Activated CD4-positive, alpha-beta memory T cell treated with anti-CD3 and anti-CD28 coated beads for 36 hours (primary cell): ENCODE results near the gene FMNL1. TPM values are rescaled to one million over a fixed set of nuclear protein-coding genes. Genes with fewer than 3 reads are reported as not detected.

Experiments used
- CTCF ChIA-PET: fragments of 350-600 bp; sonication (Branson Sonifier 250); formaldehyde crosslinking; loops from one replicate; lab custom pipeline; 2021; ENCODE audit warnings: antibody characterized with exemption, inconsistent platforms; lab: Charles Lee
- POLR2A ChIA-PET: fragments of 350-600 bp; sonication (Branson Sonifier 250); formaldehyde crosslinking; loops from one replicate; lab custom pipeline; 2021; ENCODE audit warnings: antibody characterized with exemption; lab: Charles Lee
- DNase-seq: peaks from one replicate; pipeline ENCODE4 v3.0.0-alpha.2; 2020
- H3K27ac Mint-ChIP-seq: one replicate; pipeline ENCODE4 v1.8.0; 2021; ENCODE audit warnings: mixed read lengths
- H3K27me3 Mint-ChIP-seq: one replicate; pipeline ENCODE4 v1.8.0; 2021; ENCODE audit warnings: mixed read lengths
- H3K36me3 Mint-ChIP-seq: one replicate; pipeline ENCODE4 v1.8.0; 2021; ENCODE audit warnings: mixed read lengths
- H3K4me1 Mint-ChIP-seq: one replicate; pipeline ENCODE4 v1.8.0; 2021; ENCODE audit warnings: low read depth, mixed read lengths
- H3K4me3 Mint-ChIP-seq: one replicate; pipeline ENCODE4 v1.8.0; 2021; ENCODE audit warnings: mild to moderate bottlenecking, mixed read lengths
- H3K9me3 Mint-ChIP-seq: one replicate; pipeline ENCODE4 v1.8.0; 2021; ENCODE audit warnings: mixed read lengths
- intact Hi-C: fragments of 100-400 bp; cut with micrococcal nuclease; formaldehyde crosslinking; loops from one replicate; pipeline ENCODE4 v1.15.1; 2023
- total RNA-seq, 2 experiments: library from RNA; stranded (reverse); gene quantifications; one replicate each; pipeline ENCODE4 v1.2.3, GENCODE V29; 2021

The FMNL1 gene
- total RNA-seq, 2 experiments from 2014 or later, result 314 to 331 TPM

DNA sequence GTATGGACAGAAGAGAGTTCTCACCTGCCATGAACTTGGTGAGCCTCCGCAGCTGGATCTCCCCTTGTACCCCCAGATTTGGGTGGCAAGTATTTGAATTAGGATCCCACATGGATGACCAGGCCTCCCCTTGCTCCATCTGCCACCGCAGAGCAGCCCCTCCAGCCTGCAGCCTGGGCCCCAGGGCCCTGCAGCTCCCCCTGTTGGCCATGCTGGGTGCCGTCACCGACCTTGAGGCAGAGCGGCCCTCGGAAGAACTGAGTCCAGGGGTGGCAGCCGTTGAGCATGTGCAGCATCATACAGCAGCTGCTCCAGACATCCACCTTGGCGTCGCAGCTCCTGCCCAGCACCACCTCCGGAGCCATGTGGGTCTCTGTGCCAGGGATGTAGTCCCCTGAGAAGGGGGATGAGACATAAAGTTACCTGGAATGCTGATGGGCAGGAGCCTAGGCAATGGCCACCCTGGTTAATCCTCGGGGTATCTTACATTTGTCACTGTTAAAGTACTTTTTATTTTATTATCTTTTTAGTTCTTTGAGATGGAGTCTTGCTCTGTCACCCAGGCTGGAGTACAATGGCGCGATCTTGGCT is 49.2 kb downstream of the FMNL1 start:
- no peaks in the 10 kb centered on the region for H3K9me3 Mint-ChIP-seq
- no peak overlapping the region for H3K4me3 Mint-ChIP-seq
- DNase-seq, result peak; percentile 64
- H3K36me3 Mint-ChIP-seq, result peaks cover 65% of the 10 kb centered on the region
- peaks cover 16% of the 10 kb centered on the region for H3K4me1 Mint-ChIP-seq
- no peaks in the 10 kb centered on the region for H3K27me3 Mint-ChIP-seq
- H3K27ac Mint-ChIP-seq, result peak overlapping the region; percentile 8
- ChIA-PET POLR2A (interaction anchor here (0.6 kb wide), 1 partner anchor 12 kb away, joined by 3 read pairs; no protein-coding TSS in a partner anchor), CTCF (interaction anchor here (1.0 to 4.8 kb wide), 11 partner anchors 12 to 114 kb away, joined by 3 to 49 read pairs (median 4); partner anchors contain the start of gene MAP3K14)
- intact Hi-C loops, result loop anchor here (2.0 kb wide), 1 partner anchor 52 kb away; no protein-coding TSS in a partner anchor

DNA sequence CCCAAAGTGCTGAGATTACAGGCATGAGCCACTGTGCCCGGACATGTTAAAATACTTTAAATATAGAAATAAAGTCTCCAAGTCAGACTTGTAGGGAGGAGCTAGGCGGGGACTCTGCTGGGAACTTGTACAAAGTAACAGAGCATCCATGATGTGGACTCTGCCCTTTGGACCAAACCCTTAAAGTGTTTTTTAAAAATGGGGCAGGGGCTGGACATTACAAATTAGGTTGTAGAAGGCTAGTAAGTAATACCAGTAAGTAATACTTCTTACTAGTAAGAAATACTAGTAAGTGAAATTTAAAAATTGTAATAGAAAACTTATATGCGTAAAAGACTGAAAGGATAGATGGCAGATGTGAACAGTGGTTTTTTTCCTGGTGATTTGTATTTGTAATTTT is 49.9 kb downstream of the FMNL1 start:
- Mint-ChIP-seq H3K4me3 (no peak overlapping the region), H3K27ac (no peak overlapping the region), H3K27me3 (no peaks in the 10 kb centered on the region), H3K4me1 (peaks cover 16% of the 10 kb centered on the region), H3K9me3 (no peaks in the 10 kb centered on the region), H3K36me3 (peaks cover 61% of the 10 kb centered on the region)
- POLR2A ChIA-PET, result interaction anchor here (0.6 kb wide), 1 partner anchor 12 kb away, joined by 3 read pairs; no protein-coding TSS in a partner anchor
- DNase-seq, result no peak
- CTCF ChIA-PET, result interaction anchor here (0.7 to 4.8 kb wide), 11 partner anchors 11 to 913 kb away, joined by 3 to 49 read pairs (median 4); partner anchors contain the start of genes ACBD4 and MAP3K14
- intact Hi-C loops, result loop anchor here (2.0 kb wide), 1 partner anchor 53 kb away; no protein-coding TSS in a partner anchor

DNA sequence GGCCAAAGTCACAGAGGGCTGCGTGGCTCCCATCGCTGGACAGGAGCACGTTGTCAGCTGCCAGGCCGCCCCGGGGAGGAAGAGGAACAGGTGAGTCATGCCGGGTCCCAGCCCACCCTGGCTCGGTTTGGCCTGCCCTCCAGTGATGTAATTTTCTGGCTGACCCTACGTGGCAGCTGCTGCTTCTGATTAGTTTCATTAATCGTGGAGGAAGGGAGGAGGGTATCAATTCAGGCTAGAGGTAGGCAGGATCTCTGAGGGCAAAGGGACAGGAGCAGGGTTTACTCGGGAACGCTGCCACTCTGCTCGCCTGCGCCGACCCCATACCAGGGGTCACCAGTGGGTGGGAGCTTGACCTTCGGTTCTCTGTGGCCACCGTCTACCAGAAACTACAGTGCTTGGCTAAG is 51.9 kb downstream of the FMNL1 start:
- intact Hi-C loops, result no loop called here
- no peaks in the 10 kb centered on the region for H3K27me3 Mint-ChIP-seq
- DNase-seq, result no peak
- CTCF ChIA-PET, result interaction anchor here (1.0 to 6.7 kb wide), 3 partner anchors 55 to 139 kb away, joined by 3 to 249 read pairs (median 49); no protein-coding TSS in a partner anchor
- H3K9me3 Mint-ChIP-seq, result no peaks in the 10 kb centered on the region
- no peak overlapping the region for H3K4me3 Mint-ChIP-seq
- H3K27ac Mint-ChIP-seq, result peak overlapping the region; percentile 52
- POLR2A ChIA-PET, result no interaction called here
- H3K36me3 Mint-ChIP-seq, result peaks cover 47% of the 10 kb centered on the region
- peaks cover 26% of the 10 kb centered on the region for H3K4me1 Mint-ChIP-seq

DNA sequence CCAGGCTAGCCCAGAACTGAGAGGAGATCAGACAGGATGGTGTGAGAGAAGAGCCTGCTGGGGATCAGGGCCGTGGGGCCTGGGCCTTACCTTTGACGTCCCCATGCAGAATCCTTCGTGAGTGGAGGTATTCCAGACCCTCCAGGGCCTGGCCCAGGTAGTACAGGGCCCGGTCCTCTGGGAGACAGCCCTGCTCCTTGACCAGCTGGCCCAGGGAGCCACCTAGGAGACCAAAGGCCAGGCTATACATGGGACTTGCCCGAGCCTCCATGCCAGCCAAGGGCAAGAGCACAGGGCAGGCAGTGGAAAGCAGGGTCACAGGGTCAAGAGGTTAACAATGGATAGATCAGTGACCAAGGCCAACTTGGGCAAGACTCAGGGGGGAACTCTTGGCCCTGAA is 52.3 kb downstream of the FMNL1 start:
- Mint-ChIP-seq H3K27ac (peak overlapping the region; percentile 19), H3K4me1 (peaks cover 26% of the 10 kb centered on the region), H3K27me3 (no peaks in the 10 kb centered on the region), H3K9me3 (no peaks in the 10 kb centered on the region), H3K4me3 (no peak overlapping the region), H3K36me3 (peaks cover 46% of the 10 kb centered on the region)
- ChIA-PET POLR2A (no interaction called here), CTCF (interaction anchor here (0.6 to 6.7 kb wide), 5 partner anchors 11 to 139 kb away, joined by 3 to 249 read pairs (median 5); no protein-coding TSS in a partner anchor)
- no peak for DNase-seq
- intact Hi-C loops, result no loop called here

DNA sequence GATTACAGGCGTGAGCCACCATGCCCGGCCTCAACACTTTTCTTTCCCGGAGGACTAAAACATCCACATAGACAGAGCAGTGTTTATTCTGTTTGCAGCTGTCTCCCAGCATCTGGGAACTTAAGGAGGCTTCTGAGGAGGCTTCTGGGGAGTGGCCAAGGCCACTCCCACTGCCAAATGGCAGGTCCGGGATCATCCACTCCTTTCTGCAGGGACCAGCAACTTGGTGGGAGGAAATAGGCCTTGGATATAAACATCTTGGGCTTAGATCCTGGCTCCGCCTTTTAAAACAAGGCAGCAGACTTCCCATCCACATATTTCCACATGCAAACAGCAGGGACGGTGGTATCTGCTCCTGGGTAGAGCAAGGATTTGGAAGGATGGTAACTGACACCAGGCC is 54.3 kb downstream of the FMNL1 start:
- H3K4me3 Mint-ChIP-seq, result no peak overlapping the region
- no peaks in the 10 kb centered on the region for H3K27me3 Mint-ChIP-seq
- H3K4me1 Mint-ChIP-seq, result peaks cover 19% of the 10 kb centered on the region
- no peaks in the 10 kb centered on the region for H3K9me3 Mint-ChIP-seq
- H3K36me3 Mint-ChIP-seq, result peaks cover 31% of the 10 kb centered on the region
- no peak overlapping the region for H3K27ac Mint-ChIP-seq
- ChIA-PET POLR2A (no interaction called here), CTCF (interaction anchor here (0.8 to 6.7 kb wide), 13 partner anchors 11 to 116 kb away, joined by 3 to 249 read pairs (median 17); partner anchors contain the start of genes FMNL1 and MAP3K14)
- no peak for DNase-seq
- intact Hi-C loops, result loop anchor here (5.0 kb wide), 1 partner anchor 36 kb away; no protein-coding TSS in a partner anchor

DNA sequence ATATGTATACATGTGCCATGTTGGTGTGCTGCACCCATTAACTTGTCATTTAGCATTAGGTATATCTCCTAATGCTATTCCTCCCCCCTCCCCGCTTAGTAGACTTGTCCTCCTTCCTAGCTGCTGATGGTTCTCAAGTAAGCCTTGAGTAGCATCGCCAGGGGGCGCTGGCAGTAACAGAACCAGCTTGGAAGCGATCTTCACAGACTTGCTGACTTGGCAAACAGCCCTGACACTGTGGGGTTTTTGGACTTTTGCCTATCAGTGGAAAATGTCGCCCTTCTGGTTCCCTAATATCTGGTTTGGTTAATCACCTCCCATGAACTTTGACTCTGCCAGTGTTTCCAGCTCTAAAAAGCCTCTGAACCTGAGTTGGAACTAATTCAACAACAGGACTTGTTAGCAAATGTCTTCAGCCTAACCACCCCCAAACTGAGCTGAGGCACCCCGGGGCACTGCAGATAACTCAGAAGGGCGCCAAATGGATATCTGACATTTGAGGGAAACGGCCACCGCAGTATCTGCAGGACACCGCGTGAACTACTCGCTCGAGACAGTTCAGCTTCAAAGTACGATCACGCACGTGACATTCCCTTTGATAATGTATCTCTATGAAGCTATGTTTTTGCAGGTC is 55.6 kb downstream of the FMNL1 start:
- Mint-ChIP-seq H3K4me3 (no peak overlapping the region), H3K36me3 (peaks cover 24% of the 10 kb centered on the region), H3K4me1 (peaks cover 16% of the 10 kb centered on the region), H3K27ac (peak overlapping the region; percentile 74), H3K9me3 (no peaks in the 10 kb centered on the region), H3K27me3 (no peaks in the 10 kb centered on the region)
- POLR2A ChIA-PET, result interaction anchor here (0.7 to 1.8 kb wide), 9 partner anchors 23 to 108 kb away, joined by 3 to 9 read pairs (median 4); partner anchors contain the start of gene MAP3K14
- intact Hi-C loops, result loop anchor here (1.0 to 5.0 kb wide), 2 partner anchors 35 to 108 kb away; no protein-coding TSS in a partner anchor
- peak; percentile 93 for DNase-seq
- CTCF ChIA-PET, result interaction anchor here (0.6 to 6.7 kb wide), 49 partner anchors 10 to 319 kb away, joined by 3 to 249 read pairs (median 5); partner anchors contain the start of genes ACBD4, FMNL1, MAP3K14 and SPATA32

DNA sequence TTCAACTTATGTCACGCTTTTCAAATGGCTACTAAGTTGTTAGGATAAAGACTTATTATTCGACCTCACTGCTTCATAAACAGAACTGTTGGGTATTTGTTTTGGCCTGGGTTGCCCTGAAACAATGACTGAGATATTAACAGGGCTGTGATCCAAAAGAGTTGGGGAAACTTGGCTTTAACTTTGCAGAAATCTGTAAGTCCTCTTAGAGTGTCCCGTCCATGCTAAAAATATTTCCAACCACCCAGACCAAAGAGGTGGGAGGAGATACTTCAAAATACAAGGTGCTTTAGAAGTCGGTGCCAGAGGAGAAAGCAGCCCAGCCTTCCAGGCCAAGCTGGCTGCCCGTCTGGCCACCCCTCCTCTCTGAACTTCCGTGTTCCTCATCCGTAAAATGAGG is 56.3 kb downstream of the FMNL1 start:
- CTCF ChIA-PET, result interaction anchor here (0.7 to 6.7 kb wide), 32 partner anchors 10 to 885 kb away, joined by 3 to 249 read pairs (median 8); partner anchors contain the start of genes ACBD4, FMNL1 and MAP3K14
- H3K36me3 Mint-ChIP-seq, result peaks cover 25% of the 10 kb centered on the region
- no peaks in the 10 kb centered on the region for H3K9me3 Mint-ChIP-seq
- POLR2A ChIA-PET, result interaction anchor here (1.0 to 1.8 kb wide), 10 partner anchors 15 to 107 kb away, joined by 3 to 7 read pairs (median 4); partner anchors contain the start of gene MAP3K14
- no peaks in the 10 kb centered on the region for H3K27me3 Mint-ChIP-seq
- no peak for DNase-seq
- H3K4me3 Mint-ChIP-seq, result no peak overlapping the region
- peak overlapping the region; percentile 74 for H3K27ac Mint-ChIP-seq
- intact Hi-C loops, result loop anchor here (1.0 to 5.0 kb wide), 2 partner anchors 34 to 107 kb away; no protein-coding TSS in a partner anchor
- H3K4me1 Mint-ChIP-seq, result peaks cover 16% of the 10 kb centered on the region

DNA sequence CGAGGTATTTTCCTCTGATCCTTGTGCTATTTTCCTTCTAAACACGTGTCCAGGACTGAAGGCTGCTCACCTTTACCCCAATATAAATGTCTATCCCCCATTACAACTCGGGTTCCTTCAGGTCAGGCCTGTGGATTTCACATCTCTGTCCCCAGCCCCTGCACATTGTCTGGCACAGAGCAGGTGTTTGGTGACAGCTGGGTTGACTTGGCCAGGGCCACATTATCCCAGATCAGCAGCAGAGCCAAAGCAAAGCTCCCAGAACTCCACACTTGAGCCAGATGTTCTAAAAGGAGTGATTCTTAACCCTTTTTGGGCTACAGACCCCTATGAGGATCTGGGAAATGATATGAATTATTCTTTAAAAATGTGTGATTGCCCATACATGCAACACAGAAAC is 58.2 kb downstream of the FMNL1 start:
- Mint-ChIP-seq H3K4me1 (peaks cover 16% of the 10 kb centered on the region), H3K27me3 (no peaks in the 10 kb centered on the region), H3K4me3 (no peak overlapping the region), H3K36me3 (peaks cover 32% of the 10 kb centered on the region), H3K9me3 (no peaks in the 10 kb centered on the region), H3K27ac (no peak overlapping the region)
- intact Hi-C loops, result loop anchor here (5.0 kb wide), 1 partner anchor 32 kb away; no protein-coding TSS in a partner anchor
- no peak for DNase-seq
- POLR2A ChIA-PET, result no interaction called here
- CTCF ChIA-PET, result interaction anchor here (0.9 kb wide), 1 partner anchor 106 kb away, joined by 3 read pairs; no protein-coding TSS in a partner anchor

DNA sequence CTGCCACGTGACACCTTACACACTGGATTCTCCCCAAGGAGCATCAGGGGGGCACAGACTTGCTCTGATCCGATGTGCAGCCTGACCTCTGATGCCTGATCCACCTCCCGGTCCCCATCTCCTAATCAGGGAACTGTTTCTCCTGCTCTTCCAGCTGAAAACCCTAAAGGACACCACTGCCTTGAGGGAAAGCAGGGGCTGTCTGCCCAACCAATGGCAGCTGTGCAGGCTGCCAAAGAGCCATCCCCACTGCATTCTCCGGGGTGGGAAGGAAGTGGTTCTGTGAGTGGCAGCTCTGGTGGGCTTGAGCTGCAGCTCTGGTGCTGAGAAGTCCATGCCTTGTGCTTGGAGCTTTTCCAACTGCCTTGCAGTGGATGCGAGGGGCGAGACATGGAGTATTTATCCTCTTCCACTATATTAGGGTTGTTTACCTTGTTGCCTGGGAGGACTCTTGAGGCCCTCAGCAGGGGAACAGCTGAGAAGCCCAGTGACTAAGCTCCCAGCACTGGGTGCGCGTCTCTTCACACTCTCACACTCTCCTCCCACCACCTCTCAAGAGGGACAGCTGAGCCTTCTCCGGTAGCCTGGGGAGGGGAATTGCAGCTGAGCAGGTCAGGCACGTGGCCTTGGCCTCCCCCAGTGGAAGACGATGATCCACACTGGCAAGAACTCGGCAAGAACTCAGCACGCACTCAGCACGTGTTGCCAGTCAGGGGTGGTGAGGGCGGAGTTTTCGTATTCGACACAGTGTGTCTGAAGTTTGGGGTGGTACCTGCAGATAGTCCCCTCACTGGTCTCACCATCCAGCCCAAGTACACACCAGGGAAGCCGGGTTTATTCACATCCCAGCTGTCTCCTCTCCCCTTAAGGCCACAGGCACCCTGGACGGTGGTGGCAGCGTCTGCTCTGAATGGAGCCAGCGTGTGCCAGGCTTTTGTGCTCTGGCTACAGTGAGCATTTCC is 61.3 kb downstream of the FMNL1 start:
- H3K4me1 Mint-ChIP-seq, result peaks cover 7% of the 10 kb centered on the region
- no peak overlapping the region for H3K4me3 Mint-ChIP-seq
- no peaks in the 10 kb centered on the region for H3K27me3 Mint-ChIP-seq
- intact Hi-C loops, result no loop called here
- ChIA-PET POLR2A (interaction anchor here (0.7 to 1.2 kb wide), 2 partner anchors 12 to 33 kb away, joined by 3 read pairs; no protein-coding TSS in a partner anchor), CTCF (interaction anchor here (0.6 to 3.3 kb wide), 11 partner anchors 12 to 147 kb away, joined by 3 to 14 read pairs (median 4); partner anchors contain the start of genes ACBD4 and MAP3K14)
- DNase-seq, result no peak
- H3K9me3 Mint-ChIP-seq, result no peaks in the 10 kb centered on the region
- peaks cover 41% of the 10 kb centered on the region for H3K36me3 Mint-ChIP-seq
- peak overlapping the region; percentile 85 for H3K27ac Mint-ChIP-seq

DNA sequence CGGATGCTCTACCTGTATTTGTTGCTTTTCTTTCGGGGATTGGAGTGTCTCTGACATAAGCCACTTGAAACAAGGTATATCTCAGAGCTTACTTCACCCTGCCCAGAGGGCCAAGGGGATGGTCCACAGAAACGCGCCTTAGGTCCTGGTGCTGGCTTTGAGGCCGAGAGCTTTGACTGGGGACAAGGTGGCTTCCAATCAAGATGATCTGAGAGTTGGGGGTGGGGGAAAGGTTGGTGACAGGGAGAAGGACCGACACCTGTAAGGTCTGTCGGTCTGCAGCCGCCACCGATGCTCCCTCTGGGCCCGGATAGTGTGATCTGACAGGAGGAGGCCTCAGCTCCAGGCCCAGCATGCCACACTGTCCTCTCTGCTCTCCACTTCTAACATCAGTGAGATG is 62.0 kb downstream of the FMNL1 start:
- Mint-ChIP-seq H3K4me1 (peaks cover 4% of the 10 kb centered on the region), H3K27me3 (no peaks in the 10 kb centered on the region), H3K9me3 (no peaks in the 10 kb centered on the region), H3K36me3 (peaks cover 44% of the 10 kb centered on the region), H3K4me3 (no peak overlapping the region), H3K27ac (peak overlapping the region; percentile 85)
- ChIA-PET POLR2A (interaction anchor here (1.2 kb wide), 1 partner anchor 32 kb away, joined by 3 read pairs; no protein-coding TSS in a partner anchor), CTCF (interaction anchor here (0.6 to 3.3 kb wide), 12 partner anchors 10 to 148 kb away, joined by 3 to 14 read pairs (median 4); partner anchors contain the start of genes ACBD4 and MAP3K14)
- DNase-seq, result no peak
- intact Hi-C loops, result no loop called here
